GOT3 (cell line): ENCODE results near the gene TMEM53.

ENCODE experiments used
- DNase-seq: peaks from one replicate; lab custom pipeline; 2025; ENCODE audit warnings: mixed read lengths; lab: John Stamatoyannopoulos, UW

Gene TMEM53

DNA sequence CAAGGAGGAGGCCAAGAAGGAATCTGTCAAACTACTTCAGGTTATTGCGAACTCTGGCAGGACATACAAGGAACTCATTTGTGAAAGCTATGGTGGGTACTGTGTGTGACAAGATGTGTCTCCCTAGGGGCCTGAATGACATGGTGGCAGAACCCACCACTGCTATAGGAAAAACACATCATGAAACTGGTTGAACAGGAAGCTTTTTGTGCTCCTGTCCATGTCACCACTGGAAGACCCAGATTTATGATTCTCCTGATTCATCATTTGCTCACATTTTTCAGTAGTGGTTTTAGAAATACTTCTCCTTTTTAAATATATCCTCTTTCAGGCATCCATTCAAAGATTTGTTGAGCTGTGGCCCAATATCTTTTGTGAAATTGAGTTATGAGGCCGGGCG, 23.9 kb upstream of the TMEM53 start:
- DNase-seq, result no peak

DNA sequence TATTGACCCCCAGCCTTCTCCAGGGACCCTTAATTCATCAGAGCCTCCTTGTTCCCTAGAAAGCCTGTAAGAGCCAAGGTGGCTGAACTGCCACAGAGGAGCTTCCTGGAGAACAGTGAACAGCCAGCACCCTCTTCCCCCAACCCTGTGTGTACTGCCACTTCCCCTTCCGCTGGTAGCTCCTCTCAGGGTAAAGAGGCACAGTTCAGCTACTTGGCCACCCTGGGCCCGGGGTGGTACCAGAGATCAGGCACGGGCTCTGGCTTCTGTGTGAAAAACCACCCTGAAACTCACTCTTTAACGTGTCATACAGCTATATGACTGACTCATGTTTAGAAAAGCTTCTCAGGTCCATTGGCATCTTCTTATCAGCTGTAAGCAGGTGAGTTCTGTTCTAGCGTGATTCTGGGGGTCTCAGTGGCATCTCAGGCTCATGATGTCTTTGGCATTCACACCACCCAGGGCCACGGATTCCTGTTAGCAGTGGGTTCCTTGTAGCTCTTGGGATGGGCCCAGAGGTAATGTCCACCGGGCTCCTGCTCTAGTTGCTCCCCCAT, 22.6 kb upstream of the TMEM53 start:
- DNase-seq, result no peak

DNA sequence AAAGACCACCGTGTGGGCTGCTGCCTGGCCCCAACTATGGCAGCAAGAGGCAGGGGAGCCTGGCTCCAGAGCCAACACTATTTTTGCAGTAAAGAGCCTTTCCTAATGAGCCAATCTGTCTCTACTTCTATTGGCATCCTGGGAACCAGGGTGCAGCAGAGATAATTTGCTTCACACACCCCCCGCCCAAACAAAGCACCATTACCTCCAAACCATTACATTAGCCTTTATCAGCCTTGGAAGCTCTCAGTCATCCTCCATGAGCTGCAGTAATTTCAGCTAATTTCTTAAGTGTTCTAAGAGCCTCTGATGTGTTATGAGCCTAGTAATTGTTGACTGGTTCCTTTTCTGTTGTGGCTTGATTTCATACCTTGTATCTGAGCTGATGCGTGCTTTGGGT, 21.8 kb upstream of the TMEM53 start:
- DNase-seq, result no peak

DNA sequence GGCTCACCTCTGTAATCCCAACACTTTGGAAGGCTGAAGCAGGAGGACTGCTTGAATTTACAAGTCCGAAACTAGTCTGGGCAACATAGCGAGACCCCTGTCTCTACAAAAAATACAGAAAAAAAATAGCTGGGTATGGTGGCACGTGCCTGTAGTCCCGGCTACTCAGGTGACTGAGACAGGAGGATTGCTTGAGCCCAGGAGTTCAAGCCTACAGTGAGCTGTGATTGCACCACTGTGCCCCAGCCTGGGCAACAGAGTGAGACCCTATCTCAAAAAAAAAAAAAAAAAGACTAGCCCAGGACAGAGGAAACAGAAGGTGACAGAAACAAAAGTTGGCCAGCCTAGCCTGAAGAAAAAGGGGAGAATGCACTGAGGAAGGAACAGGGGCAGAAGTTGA, 21.4 kb upstream of the TMEM53 start:
- no peak for DNase-seq

DNA sequence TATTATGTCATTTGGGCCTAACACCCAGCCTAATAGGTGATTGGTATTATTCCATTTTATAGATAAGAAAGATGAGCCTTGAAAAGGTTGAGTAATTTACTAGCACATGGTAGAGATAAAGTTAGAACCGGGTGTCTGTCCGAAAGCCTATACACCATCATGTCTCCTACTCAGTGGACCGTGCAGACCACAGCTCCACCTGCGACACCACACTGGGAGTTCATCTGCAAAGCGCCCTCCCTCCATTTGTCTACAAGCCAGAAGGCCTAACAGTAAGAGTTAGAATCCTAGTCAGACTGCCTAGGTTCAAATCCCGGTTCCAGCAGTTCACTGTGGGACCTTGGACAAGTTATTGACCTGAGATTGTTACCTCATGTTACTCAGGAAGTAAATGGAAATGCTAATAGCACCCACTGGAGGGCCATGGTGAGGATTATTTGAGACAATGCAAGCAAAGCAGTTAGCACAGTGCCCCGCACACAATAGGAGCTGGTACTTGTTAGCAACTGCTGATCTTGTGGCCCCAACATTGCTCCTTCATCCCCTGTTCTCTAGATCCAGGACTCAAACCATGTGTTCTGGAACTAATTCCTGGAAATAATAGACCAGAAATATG, 20.7 kb upstream of the TMEM53 start:
- DNase-seq, result no peak

DNA sequence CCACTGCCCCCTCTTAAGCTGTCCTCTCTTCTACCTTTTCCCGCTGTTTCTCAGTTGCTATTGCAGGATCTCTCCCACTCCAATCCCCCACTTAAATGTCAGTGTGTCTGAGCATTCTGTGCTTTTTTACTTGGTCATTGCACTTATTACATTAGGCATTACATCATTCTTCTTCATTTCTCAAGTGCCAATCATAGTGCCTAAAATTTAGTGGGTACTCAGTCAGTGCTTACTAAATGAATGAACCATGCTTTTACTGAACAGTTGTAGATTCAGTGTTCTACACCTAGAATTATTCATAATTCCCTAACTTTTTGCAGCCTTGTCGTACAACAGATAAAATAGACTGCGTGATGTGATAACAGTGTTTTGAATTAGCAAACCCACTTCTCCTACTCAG, 19.6 kb upstream of the TMEM53 start:
- DNase-seq, result no peak

DNA sequence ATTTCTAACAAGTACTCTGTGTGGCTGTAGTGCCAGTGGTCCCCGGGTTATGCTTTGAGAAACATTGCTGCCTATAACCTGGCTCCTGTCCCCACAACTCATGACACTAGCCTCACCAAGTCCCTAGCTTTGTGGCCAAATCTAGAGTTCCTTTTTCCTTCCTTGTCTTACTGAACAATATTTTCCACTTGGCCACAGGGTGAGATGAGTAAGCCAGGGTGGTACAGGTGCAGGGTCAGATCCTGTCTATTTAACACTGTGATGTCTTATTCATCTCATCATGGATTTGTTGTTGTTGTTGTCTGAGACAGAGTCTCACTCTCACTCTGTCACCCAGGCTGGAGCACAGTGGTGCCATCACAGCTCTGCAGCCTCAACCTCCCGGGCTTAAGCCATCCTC, 18.9 kb upstream of the TMEM53 start:
- no peak for DNase-seq

DNA sequence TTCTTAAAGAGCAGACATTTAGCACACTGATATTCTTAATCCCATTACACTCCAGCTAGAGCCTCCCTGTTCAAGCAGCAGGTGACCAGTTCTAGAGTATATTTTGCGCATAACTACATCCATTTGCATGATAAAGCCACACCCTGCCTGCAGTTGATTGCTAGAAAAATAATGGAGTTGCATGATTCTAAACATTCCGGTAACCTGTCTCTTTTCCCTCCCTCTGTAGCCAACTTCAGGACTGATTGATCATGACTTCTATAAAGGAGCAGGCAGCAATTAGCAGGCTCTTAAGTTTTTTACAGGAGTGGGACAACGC, 15.1 kb upstream of the TMEM53 start:
- DNase-seq, result no peak

DNA sequence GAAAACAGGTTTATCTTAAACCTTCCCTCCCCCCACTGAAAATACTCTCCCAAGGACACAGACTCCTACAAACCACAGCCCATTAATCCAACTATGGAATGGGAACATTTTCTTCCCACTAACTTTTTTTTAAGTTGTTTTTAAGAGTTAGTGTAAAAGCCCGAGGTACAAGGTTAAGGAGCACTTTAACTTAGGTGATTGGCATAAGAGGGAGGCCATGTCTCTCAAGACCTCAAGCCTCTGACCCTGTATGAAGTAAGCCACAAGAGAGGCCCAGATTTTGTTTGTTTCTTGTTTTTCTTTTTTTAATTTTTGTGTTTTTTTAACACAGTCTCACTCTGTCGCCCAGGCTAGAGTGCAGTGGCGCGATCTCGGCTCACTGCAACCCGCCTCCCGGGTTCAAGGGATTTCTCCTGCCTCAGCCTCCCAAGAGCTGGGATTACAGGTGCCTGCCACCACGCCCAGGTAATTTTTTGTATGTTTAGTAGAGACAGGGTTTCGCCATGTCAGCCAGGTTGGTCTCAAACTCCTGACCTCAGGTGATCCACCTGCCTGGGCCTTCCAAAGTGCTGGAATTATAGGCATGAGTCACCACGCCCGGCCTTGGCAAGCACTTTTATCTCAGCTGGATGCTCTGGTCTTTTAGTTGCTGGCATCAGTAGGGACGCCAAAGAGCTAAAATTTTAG, 14.6 kb upstream of the TMEM53 start:
- no peak for DNase-seq

DNA sequence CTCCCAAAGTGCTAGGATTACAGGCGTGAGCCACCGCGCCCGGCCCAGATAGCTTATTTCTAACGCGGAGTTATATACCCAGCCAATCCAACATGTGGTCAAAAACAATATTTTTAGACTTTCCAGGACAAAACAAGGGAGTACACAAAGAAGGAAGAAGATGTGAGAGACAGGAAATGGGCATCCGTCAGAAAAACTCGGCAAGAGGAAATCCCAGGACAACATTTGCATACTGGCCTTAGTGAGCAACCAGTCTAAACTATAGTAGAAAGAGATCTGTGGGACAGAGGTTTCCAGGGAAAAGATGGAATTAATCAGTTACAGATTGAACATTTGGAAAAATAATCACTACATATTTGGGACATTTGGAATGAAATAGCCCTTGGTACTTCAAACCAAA, 11.6 kb upstream of the TMEM53 start:
- DNase-seq, result no peak

DNA sequence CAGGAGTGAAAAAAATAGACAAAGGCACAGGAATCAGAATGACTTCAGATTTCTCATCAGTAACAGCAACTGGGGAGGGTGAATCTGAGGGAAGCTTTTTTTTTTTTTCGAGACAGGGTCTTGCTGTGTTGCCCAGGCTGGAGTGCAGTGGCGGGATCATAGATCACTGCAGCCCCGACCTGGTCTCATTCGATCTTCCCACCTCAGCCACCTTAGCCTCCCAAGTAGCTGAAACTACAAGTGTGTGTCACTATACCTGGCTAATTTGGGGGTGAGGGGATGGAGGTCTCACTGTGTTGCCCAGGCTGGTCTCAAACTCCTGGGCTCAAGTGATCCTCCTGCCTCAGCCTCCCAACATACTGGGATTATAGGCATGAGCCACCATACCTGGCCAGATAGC, 10.9 kb upstream of the TMEM53 start:
- no peak for DNase-seq

DNA sequence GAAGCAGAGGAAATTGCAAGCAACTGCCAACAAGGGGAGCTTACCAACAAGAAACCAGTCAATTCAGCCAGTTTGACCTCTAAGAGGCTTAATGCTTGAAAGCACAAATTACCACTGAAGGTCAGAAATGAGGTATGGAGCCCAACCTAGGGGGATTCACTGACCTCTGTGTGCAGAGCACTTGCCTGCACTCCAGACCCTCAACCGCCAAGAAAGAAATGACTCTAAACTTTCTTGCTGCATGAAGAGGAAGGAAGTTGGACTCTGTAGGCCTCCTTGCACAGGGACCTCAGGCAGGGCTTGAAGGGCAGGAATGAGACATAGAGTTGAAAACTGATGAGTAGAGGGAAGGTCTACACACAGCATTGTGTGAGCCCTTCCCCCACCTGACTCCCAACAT, 10.2 kb upstream of the TMEM53 start:
- DNase-seq, result no peak

DNA sequence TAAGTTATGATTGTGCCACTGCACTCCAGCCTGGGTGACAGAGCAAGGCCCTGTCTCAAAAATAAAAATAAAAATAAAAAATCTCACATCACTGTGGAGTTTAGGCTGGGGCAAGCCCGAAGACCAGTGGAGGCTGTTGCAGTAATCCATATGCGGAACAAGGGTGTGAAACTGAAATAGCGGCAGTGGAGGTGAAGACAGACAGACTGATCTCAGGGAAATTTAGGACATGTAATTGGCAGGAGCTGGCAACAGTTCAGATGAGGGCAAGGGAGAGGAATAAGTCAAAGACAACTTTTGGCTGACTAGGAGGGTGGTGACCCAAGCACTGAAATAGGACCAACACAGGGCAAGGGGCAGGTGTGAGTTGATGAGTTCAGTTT, 8.6 kb upstream of the TMEM53 start:
- no peak for DNase-seq

DNA sequence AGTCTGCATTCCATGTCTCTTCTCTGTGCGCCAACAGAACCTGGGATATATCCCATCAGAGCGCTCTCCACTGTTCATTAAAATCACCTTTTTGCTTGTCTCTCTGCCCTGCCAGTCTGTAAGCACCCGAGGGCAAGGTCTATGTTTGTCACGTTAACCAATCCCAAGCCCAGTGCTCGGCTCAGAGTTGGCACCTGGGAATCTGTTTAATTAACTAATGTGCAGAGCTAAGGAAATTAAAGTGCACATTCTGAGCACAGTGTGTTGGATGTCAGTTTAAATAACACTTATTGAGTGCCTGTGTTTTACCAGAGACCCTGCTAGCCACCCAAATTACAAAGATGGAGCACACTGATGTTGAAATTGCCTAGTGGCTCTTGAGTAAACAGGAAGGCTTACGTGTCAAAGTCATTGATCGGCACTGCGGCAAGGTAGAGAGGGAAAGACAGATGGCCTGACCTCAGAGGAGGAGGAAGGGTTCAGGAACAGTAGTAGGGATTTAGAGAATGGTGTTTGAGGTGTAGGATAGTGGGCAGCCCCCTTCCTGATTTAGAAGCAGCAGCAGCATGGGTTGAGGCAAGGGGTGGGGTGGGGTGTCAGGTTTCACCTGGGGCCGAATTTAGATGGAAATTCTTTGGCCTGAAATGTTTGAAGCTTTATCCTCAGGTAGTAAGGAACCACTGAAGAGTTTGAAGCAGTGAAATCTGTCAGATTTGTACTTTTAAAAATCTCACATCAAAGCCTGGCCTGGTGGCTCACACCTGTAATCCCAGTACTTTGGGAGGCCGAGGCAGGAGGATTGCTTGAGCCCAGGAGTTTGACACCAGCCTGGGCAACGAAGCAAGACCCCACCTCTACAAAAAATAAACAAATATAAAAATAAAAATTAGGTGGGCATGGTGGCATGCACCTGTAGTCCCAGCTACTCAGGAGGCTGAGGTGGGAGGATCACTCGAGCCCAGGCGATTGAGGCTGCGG, 7.9 kb upstream of the TMEM53 start:
- DNase-seq, result no peak

DNA sequence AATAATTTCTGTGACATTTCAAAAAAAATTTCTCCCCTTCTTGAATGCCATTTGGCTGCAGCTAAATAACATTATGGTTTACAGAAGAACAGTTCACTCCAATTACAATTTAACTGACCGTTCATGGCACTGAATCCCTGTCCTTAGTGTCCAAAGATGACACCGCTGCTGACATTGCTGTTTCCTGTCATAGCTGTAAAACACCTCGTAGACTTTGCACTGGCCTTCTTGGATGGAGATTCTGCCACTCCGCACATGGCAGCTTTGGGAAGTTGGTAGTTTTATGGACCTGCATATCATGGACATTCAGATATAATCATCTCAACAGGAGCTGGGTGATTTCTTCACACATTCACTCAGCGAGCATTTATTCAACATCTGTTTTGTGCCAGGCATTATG, 5.2 kb upstream of the TMEM53 start:
- no peak for DNase-seq

DNA sequence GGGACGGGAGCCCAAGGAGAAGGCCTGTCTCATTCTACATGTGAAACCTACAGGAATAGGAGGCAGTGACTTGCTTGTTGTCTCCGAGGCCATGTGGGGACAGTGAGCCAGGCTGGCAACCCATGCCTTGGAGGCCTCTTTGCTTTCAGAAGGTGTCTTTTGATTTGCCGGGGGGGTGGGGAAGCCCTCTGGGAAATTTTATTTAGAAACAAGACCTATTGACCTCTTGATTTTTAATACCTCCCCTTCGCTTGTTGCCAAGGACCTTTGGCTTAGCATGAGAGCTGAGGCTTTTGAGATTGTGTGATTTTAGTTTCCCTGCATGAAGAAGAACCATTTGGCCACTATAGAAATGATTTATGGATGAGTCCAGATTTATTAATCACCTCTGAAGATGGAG, 4.3 kb upstream of the TMEM53 start:
- DNase-seq, result no peak

DNA sequence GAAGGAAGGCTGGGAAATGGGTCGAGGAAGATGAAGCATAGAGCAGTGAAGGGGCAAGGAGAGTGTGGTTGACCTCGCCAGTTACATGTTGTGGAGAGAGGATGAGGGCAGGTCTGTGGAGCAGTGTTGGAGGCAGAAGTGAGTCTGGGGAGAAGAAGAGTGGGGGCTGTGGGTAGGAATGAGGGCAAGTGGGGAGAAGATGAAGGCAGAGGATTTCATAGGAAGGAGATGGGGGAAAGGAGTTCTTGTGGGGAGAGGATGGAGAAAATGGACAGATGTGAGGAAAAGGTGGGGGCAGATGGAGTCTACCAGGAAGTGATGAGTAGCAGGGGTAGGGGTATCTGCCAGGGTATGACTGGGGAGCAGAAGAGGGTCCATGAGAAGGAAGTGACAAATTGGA, 3.8 kb upstream of the TMEM53 start:
- no peak for DNase-seq

DNA sequence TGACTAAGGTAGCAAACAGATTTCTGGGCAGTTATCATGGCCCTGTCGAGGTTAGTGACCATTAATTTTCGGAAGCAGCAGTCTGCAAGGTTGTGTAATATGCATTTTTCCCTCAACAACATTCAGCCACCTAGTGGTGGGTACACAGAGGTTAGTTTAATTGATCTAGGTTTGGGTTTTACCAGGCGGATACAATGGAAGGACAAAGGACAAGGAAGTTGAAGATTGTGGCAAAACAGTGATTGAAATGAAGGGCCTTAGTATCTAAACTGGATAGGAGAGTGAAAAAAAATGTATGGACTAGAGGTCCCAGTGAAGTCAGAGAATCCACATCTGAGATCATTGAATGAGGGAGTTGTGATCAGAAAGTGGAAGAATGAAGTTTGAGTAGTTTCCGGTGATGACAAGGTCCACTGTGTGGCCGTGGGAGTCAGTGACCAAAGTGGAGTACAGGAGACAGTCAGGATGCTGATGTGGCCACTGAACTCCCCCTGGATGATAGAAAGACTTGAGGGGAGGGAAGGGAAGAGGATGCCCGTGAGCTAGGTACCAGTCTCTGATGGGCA, 3.0 kb upstream of the TMEM53 start:
- DNase-seq, result no peak

DNA sequence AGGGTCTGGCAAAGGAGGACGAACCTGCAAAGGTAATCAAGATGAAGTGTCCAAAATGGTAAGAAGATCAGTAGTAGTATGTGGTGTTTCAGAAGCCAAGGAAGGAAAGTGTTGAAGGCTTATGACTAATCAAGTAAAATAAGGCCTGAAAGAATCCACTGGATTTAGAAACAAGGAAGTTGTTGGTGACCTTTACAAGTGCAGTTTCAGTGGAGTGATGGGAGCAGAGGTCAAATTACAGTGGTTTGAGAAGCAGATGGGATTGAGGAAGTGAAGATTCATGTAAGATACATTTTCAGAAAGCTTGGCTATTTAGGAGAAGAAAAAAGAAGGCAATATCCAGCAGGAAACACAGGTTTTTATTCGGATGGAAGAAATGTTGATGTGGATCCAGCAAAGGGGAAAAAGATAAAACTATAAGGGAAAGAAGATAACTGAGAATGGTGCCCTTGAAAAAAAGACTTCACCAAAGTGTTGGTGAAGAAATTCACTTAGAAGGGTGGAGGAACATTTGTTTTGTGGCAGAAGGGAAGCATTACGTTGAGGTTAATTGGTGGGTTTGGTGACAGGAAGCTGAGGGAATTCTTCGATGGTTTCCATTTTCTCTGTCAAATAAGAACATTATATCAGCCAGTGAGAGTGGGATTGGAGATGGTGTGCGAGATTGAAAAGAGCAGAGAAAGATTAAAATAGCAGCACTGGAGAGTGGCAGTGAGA, 2.4 kb upstream of the TMEM53 start:
- DNase-seq, result no peak

DNA sequence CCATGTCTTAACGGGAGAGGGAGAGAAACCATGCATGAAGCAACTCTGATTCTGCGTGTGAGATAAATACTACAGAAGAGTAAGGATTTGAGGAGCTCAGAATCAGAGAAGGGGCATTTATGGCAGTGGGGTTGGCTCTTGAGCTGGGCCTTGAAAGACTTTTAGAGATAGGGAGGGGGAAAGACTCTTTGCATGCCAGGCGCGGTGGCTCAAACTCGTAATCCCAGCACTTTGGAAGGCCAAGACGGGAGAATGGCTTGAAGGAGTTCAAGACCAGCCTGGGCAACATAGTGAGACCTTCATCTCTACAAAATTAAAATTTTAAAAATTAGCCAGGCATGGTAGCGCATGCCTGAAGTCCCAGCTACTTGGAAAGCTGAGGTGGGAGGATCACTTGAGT, 905 bp upstream of the TMEM53 start:
- DNase-seq, result no peak

DNA sequence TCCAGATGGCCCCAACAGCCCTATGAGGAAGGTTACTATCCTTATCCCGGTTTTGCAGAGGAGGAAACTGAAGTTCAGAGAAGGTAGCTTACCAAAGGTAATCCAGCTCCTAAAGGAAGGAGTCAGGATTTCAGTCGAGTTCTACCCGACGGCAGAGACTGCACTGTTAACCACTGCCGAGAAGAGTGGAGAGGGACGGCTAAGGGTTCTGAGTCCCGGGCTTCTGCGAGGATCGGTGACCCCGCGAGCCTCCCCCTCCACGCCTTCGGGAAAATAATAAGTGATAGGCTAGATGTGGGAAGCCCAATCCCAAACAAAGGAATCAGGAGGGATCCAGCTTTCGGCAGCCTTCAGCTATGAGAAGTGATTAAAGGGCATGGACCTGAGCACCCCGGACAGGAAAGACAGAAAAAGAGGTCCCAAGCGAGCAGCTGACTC, 587 bp downstream of the TMEM53 start:
- DNase-seq, result no peak
